ENCODE measurements around the gene NUDCD3. TPM values are rescaled to one million over a fixed set of nuclear protein-coding genes. Genes with fewer than 3 reads are reported as not detected.

The NUDCD3 gene
- total RNA-seq, 1 experiment from 2014 or later = 94.6 TPM

DNA sequence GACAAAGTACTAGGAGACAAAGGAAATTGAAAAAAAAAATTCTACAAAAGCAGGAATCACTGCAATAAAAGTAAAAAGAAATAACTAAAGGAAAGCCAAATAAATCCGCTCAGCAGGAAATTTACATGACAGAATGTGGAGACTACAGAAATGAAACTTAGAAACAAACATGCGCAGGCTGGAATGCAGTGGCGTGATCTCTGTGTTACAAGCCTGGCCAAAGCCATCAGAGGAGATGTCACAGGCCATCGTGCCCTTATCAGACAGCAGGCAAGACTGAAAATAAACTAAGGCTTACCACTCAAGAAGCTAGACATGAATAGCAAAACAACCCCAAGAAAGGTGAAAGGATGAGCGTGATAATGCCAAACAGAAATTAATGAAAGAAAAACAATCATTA lies 158.8 kb downstream of the NUDCD3 start:
- Histone ChIP-seq H3K9ac (ENCODE audit: low read length) (no peak overlapping the region), H3K79me2 (ENCODE audit: insufficient read depth, low read length) (no peaks in the 10 kb centered on the region), H3K27ac (ENCODE audit: low read depth, low read length) (no peak overlapping the region), H3K9me2 (ENCODE audit: insufficient read depth) (no peaks in the 10 kb centered on the region), H4K20me1 (ENCODE audit: insufficient read depth) (no peaks in the 10 kb centered on the region), H3K4me2 (ENCODE audit: low read length) (no peak overlapping the region), H3K36me3 (ENCODE audit: control insufficient read depth in 1 of 2, insufficient read depth in 2 of 2, low read length in 2 of 2) (no peaks in the 10 kb centered on the region), H2AFZ (ENCODE audit: low read depth, low read length, poor library complexity, severe bottlenecking) (no peak overlapping the region), H3K4me3 (replicated peaks in 1 of 2; ENCODE audit: low read depth in 1 of 2, low read length in 2 of 2) (no peak overlapping the region), H3K9me3 (ENCODE audit: control insufficient read depth in 1 of 2, insufficient read depth in 1 of 2, low read depth in 1 of 2, low read length in 2 of 2) (no peaks in the 10 kb centered on the region), H3K4me1 (ENCODE audit: control insufficient read depth in 1 of 2, insufficient read depth in 2 of 2, low read length in 2 of 2) (no peaks in the 10 kb centered on the region), H3K27me3 (ENCODE audit: insufficient read depth, low read length) (no peaks in the 10 kb centered on the region)
- no peak for ATAC-seq
- DNase-seq (ENCODE audit: low read depth, low spot score) = no peak
- intact Hi-C loops (cut with micrococcal nuclease) = no loop called here
- ChIA-PET CTCF (no interaction called here), RAD21 (ENCODE audit: low non-redundant PET in 1 of 2, low total read pairs in 2 of 2, uncharacterized antibody in 2 of 2, unreplicated experiment in 2 of 2) (no interaction called here), POLR2A (no interaction called here)
- BruUV-seq (replicated peaks) = no TSS peak
- no peak for TF ChIP-seq EGR1 (IDR thresholded peaks at IDR 0.05; ENCODE audit: low read depth)
- no peak for TF ChIP-seq SIN3A (IDR thresholded peaks at IDR 0.05; ENCODE audit: low read depth)
- no peak for TF ChIP-seq SP1 (IDR thresholded peaks at IDR 0.05; ENCODE audit: low read depth)
- TF ChIP-seq FOSL1 (IDR thresholded peaks at IDR 0.05; ENCODE audit: low read depth) = no peak

DNA sequence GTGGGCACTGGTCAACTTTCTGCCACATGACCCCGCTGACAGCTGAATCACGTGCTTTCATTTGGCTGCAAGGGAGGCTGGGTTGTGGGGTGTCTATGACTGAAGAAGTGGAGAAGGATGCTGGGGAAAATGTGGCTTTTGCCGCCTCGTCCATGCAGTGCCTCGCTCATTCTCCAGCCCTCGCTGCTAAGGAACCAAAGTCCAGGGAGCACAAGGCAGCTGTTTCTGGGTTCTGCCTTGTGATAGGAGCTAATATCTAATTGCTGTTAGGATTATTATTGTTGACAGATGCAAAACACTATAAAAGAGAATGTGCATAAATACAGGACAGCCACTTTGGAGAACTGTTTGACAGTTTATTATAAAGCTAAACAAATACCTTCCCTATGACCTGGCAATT lies 160.1 kb downstream of the NUDCD3 start:
- ChIA-PET POLR2A (no interaction called here), CTCF (no interaction called here), RAD21 (ENCODE audit: low non-redundant PET in 1 of 2, low total read pairs in 2 of 2, uncharacterized antibody in 2 of 2, unreplicated experiment in 2 of 2) (no interaction called here)
- no peaks in the 10 kb centered on the region for H3K4me1 ChIP-seq (ENCODE audit: control insufficient read depth in 1 of 2, insufficient read depth in 2 of 2, low read length in 2 of 2)
- DNase-seq (ENCODE audit: low read depth, low spot score) (no peak), ATAC-seq (no peak)
- H4K20me1 ChIP-seq (ENCODE audit: insufficient read depth) = no peaks in the 10 kb centered on the region
- H3K9me3 ChIP-seq (ENCODE audit: control insufficient read depth in 1 of 2, insufficient read depth in 1 of 2, low read depth in 1 of 2, low read length in 2 of 2) = no peaks in the 10 kb centered on the region
- no peaks in the 10 kb centered on the region for H3K36me3 ChIP-seq (ENCODE audit: control insufficient read depth in 1 of 2, insufficient read depth in 2 of 2, low read length in 2 of 2)
- no peaks in the 10 kb centered on the region for H3K27me3 ChIP-seq (ENCODE audit: insufficient read depth, low read length)
- H3K4me2 ChIP-seq (ENCODE audit: low read length) = no peak overlapping the region
- H3K9me2 ChIP-seq (ENCODE audit: insufficient read depth) = no peaks in the 10 kb centered on the region
- no peak overlapping the region for H3K4me3 ChIP-seq (replicated peaks in 1 of 2; ENCODE audit: low read depth in 1 of 2, low read length in 2 of 2)
- no peak overlapping the region for H3K9ac ChIP-seq (ENCODE audit: low read length)
- TF ChIP-seq, protein P1, sequence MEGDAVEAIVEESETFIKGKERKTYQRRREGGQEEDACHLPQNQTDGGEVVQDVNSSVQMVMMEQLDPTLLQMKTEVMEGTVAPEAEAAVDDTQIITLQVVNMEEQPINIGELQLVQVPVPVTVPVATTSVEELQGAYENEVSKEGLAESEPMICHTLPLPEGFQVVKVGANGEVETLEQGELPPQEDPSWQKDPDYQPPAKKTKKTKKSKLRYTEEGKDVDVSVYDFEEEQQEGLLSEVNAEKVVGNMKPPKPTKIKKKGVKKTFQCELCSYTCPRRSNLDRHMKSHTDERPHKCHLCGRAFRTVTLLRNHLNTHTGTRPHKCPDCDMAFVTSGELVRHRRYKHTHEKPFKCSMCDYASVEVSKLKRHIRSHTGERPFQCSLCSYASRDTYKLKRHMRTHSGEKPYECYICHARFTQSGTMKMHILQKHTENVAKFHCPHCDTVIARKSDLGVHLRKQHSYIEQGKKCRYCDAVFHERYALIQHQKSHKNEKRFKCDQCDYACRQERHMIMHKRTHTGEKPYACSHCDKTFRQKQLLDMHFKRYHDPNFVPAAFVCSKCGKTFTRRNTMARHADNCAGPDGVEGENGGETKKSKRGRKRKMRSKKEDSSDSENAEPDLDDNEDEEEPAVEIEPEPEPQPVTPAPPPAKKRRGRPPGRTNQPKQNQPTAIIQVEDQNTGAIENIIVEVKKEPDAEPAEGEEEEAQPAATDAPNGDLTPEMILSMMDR (IDR thresholded peaks at IDR 0.05 in 2 of 3, conservative IDR thresholded peaks at IDR 0.05 in 1 of 3; ENCODE audit: borderline replicate concordance in 1 of 3, insufficient read depth in 1 of 3, low read depth in 2 of 3, low read length in 2 of 3) = no peak
- no peak for TF ChIP-seq RAD21 (IDR thresholded peaks at IDR 0.05; ENCODE audit: low read depth)
- TF ChIP-seq SIN3A (IDR thresholded peaks at IDR 0.05; ENCODE audit: low read depth) = no peak
- TF ChIP-seq SP1 (IDR thresholded peaks at IDR 0.05; ENCODE audit: low read depth) = no peak
- TF ChIP-seq ZFX (IDR thresholded peaks at IDR 0.05) = no peak
- no peak for TF ChIP-seq FOSL1 (IDR thresholded peaks at IDR 0.05; ENCODE audit: low read depth)
- TF ChIP-seq ELF1 (IDR thresholded peaks at IDR 0.05; ENCODE audit: borderline replicate concordance, low read depth) = no peak
- TF ChIP-seq JUND (IDR thresholded peaks at IDR 0.05) = no peak
- TF ChIP-seq EZH2 (IDR thresholded peaks at IDR 0.05) = no peak
- TF ChIP-seq CBX3 (IDR thresholded peaks at IDR 0.05; ENCODE audit: low read depth) = no peak
- H3K79me2 ChIP-seq (ENCODE audit: insufficient read depth, low read length) = no peaks in the 10 kb centered on the region
- BruUV-seq (replicated peaks) = no TSS peak
- no peak overlapping the region for H3K27ac ChIP-seq (ENCODE audit: low read depth, low read length)
- intact Hi-C loops (cut with micrococcal nuclease) = no loop called here
- no peak overlapping the region for H2AFZ ChIP-seq (ENCODE audit: low read depth, low read length, poor library complexity, severe bottlenecking)
